ENCODE measurements around the gene ANKFN1.

The ANKFN1 gene

GRCh38 chr17:56292010-56292409, 138.7 kb downstream of the ANKFN1 start:
- Histone ChIP-seq H4K20me1 (ENCODE audit: control insufficient read depth, insufficient read depth, low read depth, low read length) (no peaks in the 10 kb centered on the region), H3K4me2 (ENCODE audit: low read length) (no peak overlapping the region), H3K27ac (ENCODE audit: low read depth, low read length) (no peak overlapping the region), H3K9me3 (ENCODE audit: control insufficient read depth, insufficient read depth, low read length) (no peaks in the 10 kb centered on the region), H3K27me3 (ENCODE audit: control insufficient read depth, low read length) (no peaks in the 10 kb centered on the region), H3K4me3 (ENCODE audit: low read length) (no peak overlapping the region), H3K9me2 (replicated peaks; ENCODE audit: control insufficient read depth, low read length) (no peaks in the 10 kb centered on the region), H3K79me2 (ENCODE audit: control insufficient read depth, low read length) (no peaks in the 10 kb centered on the region), H3K36me3 (ENCODE audit: control insufficient read depth, low read length) (no peaks in the 10 kb centered on the region), H3K4me1 (ENCODE audit: control insufficient read depth, low read length) (no peaks in the 10 kb centered on the region), H3F3A (ENCODE audit: control insufficient read depth, insufficient read depth) (no peaks in the 10 kb centered on the region)
- TF ChIP-seq CTCF (IDR thresholded peaks at IDR 0.05; ENCODE audit: low read depth, low read length, poor library complexity, severe bottlenecking), result no peak
- no peak for TF ChIP-seq EZH2phosphoT487 (IDR thresholded peaks at IDR 0.05; ENCODE audit: borderline replicate concordance, low read length)

GRCh38 chr17:56292578-56292977, 139.3 kb downstream of the ANKFN1 start:
- Histone ChIP-seq H3K9me2 (replicated peaks; ENCODE audit: control insufficient read depth, low read length) (no peaks in the 10 kb centered on the region), H3K27me3 (ENCODE audit: control insufficient read depth, low read length) (no peaks in the 10 kb centered on the region; the same call in 1 of the 2 replicates), H3K4me2 (ENCODE audit: low read length) (no peak overlapping the region), H3K79me2 (ENCODE audit: control insufficient read depth, low read length) (no peaks in the 10 kb centered on the region), H3K27ac (ENCODE audit: low read depth, low read length) (no peak overlapping the region), H3K36me3 (ENCODE audit: control insufficient read depth, low read length) (no peaks in the 10 kb centered on the region), H3K4me1 (ENCODE audit: control insufficient read depth, low read length) (no peaks in the 10 kb centered on the region), H3K9me3 (ENCODE audit: control insufficient read depth, insufficient read depth, low read length) (no peaks in the 10 kb centered on the region), H3K4me3 (ENCODE audit: low read length) (no peak overlapping the region), H4K20me1 (ENCODE audit: control insufficient read depth, insufficient read depth, low read depth, low read length) (no peaks in the 10 kb centered on the region), H3F3A (ENCODE audit: control insufficient read depth, insufficient read depth) (no peaks in the 10 kb centered on the region)
- no peak for TF ChIP-seq EZH2phosphoT487 (IDR thresholded peaks at IDR 0.05; ENCODE audit: borderline replicate concordance, low read length)
- no peak for TF ChIP-seq CTCF (IDR thresholded peaks at IDR 0.05; ENCODE audit: low read depth, low read length, poor library complexity, severe bottlenecking)

- Histone ChIP-seq H3K4me3 (ENCODE audit: low read length) (no peak overlapping the region), H3K4me2 (ENCODE audit: low read length) (no peak overlapping the region), H3F3A (ENCODE audit: control insufficient read depth, insufficient read depth) (no peaks in the 10 kb centered on the region), H4K20me1 (ENCODE audit: control insufficient read depth, insufficient read depth, low read depth, low read length) (no peaks in the 10 kb centered on the region), H3K4me1 (ENCODE audit: control insufficient read depth, low read length) (no peaks in the 10 kb centered on the region), H3K9me2 (replicated peaks; ENCODE audit: control insufficient read depth, low read length) (no peaks in the 10 kb centered on the region), H3K9me3 (ENCODE audit: control insufficient read depth, insufficient read depth, low read length) (no peaks in the 10 kb centered on the region), H3K79me2 (ENCODE audit: control insufficient read depth, low read length) (no peaks in the 10 kb centered on the region), H3K36me3 (ENCODE audit: control insufficient read depth, low read length) (no peaks in the 10 kb centered on the region), H3K27ac (ENCODE audit: low read depth, low read length) (no peak overlapping the region), H3K27me3 (ENCODE audit: control insufficient read depth, low read length) (peaks cover 5% of the 10 kb centered on the region; the same call in 1 of the 2 replicates)
- TF ChIP-seq CTCF (IDR thresholded peaks at IDR 0.05; ENCODE audit: low read depth, low read length, poor library complexity, severe bottlenecking) (no peak), EZH2phosphoT487 (IDR thresholded peaks at IDR 0.05; ENCODE audit: borderline replicate concordance, low read length) (no peak)
Measured at GRCh38 chr17:56297184-56297583, 143.9 kb downstream of the ANKFN1 start.

Measured in DOHH2 (cell line).